ENCODE measurements around the gene KCNAB1.

Gene KCNAB1

DNA sequence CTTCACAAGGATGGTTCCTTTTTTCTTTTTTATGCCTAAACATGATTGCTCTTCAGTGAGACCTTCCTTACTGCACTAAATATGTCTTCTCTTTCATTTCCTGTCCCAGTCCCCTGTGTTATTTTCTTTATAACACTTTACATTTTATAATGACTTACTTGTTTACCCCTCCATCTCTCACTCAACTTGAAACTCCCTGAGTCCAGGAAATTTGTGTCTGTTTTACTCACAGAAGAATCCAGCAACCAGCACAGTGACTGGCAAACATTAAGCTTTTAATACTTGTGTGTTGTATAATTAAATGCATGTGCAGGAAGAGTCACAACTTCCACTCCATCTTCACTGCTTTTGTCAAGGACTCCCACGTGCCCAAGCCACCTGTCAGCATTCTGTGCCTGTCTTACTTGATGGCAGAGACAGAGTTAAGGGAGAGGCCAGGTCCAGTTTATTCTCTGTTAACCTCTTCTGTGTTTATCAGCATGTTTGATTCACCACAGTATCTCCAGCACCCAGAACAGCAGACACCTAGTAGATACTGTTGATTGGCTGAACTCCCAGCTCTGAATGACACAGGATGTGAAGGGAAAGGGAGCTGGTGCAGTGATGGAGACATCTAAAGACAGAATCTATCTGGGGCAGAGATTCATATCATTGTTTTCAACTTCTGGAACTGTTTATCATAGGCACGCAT, 391.8 kb downstream of the KCNAB1 start:
- no peak for DNase-seq

DNA sequence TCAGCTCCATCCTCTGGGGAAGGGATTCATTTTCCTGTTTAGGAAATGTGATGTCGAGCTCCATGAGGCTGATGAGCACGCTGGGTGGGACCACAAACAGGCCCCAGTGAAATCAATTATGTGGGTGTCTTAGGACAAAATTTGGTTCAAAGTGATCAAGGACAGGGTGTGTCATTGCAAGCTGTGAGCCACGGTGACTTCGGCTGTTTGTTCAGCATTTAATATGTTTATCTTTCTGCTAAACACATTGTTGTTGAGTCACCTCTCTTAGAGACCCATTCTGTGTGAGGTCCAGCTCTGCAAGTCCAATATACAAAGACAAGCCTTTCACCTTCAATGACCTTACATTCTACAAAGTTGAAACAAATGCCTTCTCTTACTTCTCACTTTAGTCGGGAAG, 393.2 kb downstream of the KCNAB1 start:
- no peak for DNase-seq

DNA sequence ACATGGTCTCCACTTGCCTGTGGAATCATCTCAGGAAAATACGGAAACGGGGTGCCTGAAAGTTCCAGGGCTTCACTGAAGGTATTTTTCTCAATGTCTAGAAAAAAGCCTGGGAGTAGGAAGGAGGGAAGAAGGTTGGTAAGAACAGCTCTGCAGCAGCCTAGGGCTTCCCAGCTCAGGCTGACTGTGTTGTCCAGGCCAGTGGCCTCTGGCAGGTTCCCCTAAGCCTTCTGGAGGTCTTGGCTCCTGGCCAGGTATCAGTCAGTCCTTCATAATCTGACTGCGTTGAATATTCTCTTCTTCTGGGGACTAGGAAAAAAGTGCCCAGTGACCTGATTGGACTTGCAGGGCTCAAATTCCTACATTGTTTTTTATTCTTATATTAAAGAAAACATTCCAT, 395.9 kb downstream of the KCNAB1 start:
- DNase-seq = no peak

DNA sequence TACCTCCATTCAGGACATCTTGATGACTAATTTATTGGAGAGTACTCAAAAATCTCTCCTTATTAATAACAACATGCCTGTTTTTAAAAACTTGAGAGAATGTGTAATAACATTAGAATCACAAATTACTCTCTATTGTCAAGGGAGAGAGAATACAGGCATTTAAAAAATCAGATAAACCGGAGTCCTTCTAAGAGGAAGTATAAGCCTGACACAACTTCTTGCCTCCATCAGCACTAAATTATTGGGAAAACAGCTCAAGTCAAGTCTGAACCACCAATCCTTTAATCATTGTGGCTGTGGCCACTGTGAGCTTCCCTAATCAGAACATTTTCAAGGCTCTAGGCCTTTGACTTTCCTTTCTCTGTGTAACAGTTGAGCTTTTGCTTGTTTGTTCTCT, 396.6 kb downstream of the KCNAB1 start:
- no peak for DNase-seq

DNA sequence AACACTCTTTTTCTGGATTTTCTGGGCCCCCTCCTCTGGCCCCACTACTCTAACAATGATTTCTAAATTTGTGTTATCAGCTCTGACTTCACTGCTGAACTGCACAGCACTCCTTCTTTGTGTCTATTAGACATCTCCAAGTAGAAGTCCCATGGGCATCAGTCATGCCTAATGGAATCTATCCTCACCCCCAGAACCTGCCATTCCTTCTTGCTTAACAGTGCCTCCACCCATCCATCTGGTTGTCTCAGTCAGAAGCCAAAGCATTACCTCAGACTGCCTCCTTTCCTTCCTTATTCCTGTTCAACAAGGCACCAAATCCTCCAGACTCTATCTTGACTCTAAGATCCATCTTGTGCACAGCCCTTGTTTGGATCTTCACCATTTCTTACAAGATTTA, 398.3 kb downstream of the KCNAB1 start:
- DNase-seq = no peak

DNA sequence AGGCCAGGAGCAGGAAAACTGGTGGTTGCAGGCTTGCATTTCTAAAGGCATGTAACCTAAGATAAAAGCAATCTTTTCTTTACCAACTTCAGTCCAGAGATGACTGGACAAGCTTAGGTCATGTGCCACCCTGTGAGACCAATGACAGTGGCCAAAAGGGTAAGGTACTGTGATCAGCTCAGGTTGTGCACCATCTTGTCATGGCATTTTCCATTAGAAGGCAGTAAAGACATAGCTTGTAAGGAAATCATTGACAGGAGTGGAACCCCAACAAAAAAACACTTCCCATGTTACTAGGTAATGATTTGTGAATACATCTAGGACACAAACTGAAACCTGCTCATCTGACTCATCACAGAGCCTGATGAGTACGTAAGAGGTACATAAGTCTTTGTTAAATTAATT, 399.4 kb downstream of the KCNAB1 start:
- DNase-seq = no peak

DNA sequence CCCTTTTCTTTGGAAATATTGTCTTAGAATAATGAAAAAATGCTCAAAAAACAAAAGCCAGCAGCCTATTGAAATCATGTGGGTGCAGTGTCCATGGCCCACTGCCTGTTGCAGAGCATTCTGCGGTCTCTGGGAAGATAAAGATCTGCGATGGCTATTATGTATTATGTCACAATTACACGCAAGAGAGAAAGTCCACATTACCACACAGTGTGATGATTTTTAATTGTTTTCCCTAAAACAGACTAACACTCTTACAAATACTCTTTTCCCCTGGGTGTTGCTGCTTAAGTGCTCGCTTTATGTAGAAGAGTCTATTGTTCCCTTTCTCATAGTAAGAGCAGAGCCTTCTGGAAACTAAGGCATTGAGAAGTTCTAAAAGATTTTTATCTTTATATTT, 402.3 kb downstream of the KCNAB1 start:
- no peak for DNase-seq

DNA sequence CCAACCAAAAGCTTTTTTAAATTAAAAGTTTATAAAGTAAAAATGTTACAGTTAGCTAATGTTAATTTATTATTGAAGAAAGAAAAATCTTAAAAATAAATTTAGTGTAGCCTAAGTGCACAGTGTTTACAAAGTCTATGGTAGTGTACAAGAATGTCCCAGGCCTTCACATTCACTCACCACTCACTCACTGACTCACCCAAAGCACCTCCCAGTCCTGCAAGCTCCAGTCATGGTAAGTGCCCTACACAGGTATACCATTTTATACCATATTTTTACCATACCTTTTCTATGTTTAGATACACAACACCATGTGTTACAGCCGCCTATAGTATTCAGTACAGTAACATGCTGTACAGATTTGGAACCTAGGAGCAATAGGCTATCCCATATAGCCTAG, 405.4 kb downstream of the KCNAB1 start:
- DNase-seq = no peak

DNA sequence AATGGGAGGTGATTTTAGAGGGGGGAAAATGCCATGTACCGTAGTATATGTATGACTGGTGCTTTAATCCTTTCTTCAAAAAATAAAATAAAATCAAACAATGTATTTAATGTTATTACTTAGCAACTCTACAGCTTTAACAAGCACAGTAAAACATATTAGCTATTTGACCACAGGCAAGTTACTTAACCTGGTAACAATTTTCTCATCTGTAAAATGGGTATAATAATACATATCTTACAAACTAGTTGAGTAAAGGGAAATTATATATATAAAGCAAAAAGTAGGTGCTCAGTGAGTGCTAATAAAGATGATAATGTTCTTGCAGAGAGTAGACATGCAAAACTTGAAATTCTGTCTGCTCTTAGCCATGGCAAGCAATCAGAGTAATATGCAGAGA, 406.7 kb downstream of the KCNAB1 start:
- DNase-seq = no peak

DNA sequence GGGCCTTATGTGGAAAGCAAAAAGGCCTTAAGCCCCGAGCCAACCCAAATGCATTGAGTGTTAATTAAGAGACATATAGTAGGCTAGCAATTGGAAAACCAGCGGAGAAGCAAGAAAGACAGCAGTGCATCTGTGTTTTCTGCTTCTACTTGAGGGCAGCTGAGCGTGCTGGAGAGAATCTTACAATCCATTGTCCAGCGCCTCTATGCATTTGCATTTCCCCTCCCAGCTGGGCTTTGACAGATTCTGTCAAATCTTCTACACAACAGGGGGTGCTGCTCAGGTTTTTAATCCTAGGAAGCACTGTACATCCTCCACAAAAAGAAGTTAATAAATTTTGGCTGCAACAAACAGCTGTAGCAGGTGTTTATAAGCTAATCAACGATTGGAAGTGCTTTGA, 410.6 kb downstream of the KCNAB1 start:
- DNase-seq = no peak

DNA sequence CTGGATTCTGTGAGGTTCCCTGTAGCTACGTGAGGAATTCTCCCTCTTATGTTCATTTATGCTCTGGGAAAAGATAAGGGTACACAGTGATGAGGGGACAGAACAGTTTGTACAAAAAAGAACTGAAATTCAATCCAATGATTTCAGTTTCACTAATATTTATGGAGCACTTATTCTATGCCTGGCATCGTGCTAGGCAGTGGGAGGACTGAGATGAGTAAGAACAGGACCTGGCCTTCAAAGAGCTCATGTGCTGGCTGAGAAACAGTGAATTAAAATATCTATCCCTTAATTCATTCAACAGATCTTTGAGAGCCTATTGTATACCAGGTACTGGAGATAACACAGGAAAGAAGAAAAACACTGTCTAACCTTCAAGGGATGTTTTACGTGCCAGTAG, 412.4 kb downstream of the KCNAB1 start:
- no peak for DNase-seq

DNA sequence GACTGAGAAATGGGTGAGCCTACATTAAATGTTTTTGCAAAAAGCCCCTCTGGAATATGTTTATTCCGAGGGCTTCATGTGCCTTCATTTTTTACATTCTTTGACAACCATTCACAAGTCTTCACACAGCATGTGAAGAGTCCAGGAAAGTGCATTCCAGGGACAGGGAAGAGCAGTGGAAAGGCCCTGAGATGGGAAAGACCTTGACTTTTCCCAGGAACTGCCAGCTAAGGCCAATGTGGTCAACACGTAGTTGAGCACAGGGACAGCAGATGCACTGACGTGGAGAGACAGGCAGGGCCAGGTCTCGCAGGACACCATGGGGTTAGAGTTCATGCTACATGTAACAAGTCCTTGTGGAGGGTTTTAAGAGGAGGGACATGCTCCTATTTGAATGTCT, 412.8 kb downstream of the KCNAB1 start:
- DNase-seq = no peak

DNA sequence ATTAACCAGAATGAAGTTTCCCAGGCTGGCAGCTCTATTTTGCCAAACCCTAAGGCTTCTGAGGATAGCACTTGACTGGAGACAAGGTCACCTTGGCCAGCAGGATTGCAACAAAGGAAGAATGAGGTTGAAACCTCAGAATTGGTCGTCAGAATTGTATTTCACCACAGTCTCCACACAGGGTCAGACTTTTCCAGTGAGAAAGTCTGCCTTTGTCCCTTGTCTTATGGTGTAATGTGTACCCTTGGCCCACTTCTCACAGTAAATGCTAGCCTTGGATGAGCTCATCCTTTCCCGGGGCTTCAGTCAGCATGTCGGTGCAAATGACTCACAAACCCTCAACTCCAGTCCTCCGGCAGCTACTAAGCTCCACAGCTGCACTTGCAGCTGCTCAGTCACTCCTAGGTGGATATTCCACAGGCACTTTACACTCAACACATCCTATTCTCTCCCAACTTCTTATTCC, 414.8 kb downstream of the KCNAB1 start:
- peak; percentile 87 for DNase-seq

DNA sequence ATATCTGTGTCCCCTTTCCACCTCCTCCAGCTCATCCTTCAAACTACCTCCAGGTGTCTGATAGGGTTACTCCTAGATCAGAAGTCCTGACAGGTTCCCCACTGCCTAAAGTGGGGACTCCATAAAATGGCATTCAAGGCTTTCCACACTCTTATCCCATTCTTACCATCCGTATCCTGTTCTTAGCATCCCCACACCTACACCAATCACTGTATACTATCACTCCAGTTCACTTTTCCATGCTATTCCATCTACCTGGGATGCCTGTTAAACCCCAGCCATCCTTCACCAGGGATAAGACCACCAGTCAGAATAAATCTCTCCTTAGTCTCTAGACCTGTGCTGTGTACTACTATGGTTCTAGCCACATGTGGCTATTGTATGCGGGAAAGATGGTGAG, 415.4 kb downstream of the KCNAB1 start:
- DNase-seq = no peak

DNA sequence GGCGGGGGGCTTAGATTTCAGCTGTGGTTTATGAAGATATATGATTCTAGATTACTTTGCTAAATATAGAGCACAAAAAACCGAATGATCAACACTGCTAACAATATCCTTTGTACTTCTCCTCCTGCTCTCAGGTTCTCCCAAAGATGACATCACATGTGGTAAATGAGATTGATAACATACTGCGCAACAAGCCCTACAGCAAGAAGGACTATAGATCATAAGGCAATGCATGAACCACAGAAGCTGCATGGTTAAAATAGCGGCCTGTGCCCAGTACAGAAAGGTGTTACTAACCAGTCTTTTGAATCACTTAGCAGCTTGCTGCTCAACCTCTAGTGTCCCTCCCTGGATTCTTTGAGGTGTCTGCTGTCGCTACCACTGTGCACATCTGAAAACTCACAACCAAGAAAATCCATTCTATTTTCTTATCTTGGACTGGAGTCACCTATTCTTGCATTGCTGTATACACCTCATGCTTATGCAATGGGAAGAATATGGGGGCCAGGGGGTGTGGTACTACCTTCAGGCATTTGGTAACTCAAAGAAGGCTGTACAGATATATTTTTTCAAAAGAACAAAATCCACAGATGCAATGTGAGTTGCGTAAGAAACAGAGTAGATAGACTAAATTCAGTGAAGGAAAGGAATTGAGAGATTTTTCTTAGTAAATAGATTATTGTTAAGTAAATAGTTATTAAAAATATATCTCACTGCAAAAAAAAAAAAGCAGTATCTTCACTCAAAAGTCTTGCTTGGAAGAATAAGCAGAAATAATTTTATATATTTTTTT, 416.3 kb downstream of the KCNAB1 start:
- DNase-seq = no peak

DNA sequence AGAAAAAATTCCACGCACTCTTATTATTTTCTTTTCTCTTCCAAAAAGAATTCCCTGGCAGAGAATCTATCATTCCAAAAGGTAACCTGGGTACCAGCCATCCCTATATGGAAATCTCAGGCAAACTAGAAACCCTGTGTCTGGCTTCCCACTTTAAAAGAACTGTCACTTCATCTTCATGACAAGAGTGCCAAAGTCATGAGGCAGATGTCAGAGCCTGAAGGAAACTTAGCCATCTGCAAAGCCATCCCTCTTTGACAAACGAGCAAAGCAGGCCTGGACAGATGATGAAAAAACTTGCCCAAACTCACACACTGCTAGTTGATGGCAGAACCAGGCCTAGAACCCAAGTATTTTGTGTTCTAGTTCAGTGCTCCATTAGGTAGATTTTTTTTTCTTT, 418.7 kb downstream of the KCNAB1 start:
- DNase-seq = no peak

DNA sequence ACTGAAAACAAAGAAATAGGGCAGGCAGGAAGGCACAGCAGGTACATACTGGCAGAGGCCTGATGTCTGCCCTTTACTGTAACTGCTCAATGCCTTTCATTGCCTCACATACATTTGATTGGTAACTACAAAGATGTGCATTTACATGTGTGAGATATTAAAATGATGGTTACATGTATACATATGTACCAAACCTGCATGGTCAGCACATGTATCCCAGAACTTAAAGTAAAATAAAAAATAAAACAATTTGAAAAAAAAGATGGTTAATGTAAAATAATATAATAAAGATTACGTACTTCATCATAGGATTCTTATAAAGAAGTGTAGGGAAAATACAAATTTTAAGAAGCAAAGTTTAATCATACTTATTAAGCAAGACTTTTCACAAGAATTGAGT, 419.4 kb downstream of the KCNAB1 start:
- DNase-seq = no peak

DNA sequence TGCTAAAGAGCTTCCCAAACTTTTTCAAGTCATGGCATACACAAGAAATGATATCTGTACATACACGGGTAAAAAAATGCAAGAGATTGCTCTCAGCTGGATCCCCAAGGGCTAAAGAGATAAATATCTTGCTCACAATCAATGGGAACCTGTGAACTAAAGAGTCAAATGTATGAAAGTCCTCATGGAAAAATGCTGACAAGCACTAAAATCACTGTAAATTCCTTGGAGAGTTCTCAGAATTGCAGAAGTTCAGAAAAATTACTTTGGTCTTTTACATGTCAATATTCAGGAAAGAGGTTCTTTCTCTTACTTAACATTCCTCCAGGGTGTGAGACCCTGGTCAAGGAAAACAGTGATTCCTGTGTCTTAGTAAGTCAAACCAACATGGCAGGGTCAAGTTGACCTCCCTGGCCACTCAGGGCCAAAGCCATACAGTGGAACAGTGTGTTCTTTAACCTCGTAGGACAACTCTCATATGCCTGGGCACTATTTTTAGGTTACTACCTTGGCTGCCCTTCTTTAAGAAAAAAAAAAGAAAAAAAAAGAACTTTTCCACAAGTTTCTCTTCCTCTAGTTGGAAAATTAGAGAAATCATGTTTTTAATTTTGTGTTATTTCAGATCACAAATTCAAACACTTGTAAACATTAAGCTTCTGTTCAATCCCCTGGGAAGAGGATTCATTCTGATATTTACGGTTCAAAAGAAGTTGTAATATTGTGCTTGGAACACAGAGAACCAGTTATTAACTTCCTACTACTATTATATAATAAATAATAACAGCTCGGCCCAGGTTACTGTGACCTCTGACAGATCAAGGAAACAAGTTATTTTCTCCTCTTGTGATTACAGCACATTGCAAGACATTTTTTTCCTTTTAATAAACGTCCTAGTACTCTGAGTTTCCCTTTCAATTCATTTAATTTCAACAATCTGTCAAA, 422.0 kb downstream of the KCNAB1 start:
- no peak for DNase-seq

DNA sequence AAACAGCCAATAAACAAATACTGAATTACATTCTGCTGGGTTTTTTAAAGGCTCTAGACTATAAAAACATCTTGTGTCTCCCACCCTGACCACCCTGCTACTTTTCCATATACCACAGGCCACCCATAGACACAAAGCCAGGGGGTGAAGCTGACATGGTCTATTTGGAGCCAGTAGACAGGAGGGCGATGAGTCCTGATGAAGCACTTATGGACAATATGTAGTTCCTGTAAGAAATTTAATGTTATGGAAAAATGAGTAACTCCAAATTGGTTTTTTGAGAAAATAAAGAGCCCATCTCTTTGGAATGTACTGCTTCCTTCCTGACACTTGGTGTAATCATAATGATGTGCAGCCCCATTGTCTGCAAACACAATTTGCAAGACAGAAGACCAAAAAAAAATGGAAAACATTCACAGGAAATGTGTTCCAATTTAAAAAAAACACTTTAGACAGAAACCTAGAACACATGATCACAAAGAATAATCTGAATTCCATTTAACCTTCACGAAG, 422.7 kb downstream of the KCNAB1 start:
- no peak for DNase-seq

DNA sequence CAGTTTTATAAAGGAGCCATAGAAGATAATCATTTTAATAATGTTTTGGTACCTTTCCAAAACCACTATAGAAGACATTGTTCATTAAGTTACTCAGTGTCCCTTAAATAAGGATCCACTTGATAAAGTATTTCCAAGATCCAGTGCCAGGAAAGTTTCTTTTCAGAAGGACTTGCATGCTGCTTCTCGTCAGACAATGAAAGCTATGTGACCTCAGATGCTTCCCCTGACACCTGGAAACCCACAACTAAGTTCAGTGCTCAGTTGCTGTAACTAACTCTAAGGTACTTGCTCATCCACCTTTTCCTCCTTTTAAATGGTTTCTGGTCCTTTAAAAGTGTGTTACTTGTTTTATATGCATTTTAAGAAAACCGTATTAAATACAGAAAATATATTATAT, 427.3 kb downstream of the KCNAB1 start:
- DNase-seq = no peak

DNA sequence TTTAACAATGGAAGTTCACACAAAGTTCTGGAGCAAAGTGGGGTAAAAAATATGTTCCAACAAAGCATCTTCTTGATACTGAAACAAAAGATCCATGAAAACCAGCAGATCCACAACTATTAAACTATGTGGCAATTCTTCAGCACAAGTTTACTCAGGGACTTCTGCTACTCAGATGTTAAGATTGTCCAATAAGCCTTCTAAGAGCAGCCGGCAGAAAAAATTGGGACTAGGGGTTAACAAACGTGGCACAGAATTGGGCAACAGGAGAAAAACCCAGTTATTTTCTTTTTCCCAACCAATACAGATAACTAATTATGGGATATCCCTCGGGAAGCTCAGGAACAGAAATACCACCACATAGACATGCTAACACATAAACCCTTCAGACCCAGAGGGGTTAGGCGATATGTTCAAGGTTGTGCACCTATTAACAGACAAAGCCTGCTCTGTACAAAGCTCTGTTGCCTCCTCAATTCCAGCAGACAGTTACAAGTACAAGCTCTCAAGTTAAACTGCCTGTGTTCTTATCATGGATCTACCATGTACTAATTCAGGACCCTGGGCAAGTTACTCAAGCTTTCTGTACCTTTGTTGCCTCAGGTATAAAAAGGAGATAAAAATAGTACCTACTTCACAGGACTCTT, 427.8 kb downstream of the KCNAB1 start:
- no peak for DNase-seq

DNA sequence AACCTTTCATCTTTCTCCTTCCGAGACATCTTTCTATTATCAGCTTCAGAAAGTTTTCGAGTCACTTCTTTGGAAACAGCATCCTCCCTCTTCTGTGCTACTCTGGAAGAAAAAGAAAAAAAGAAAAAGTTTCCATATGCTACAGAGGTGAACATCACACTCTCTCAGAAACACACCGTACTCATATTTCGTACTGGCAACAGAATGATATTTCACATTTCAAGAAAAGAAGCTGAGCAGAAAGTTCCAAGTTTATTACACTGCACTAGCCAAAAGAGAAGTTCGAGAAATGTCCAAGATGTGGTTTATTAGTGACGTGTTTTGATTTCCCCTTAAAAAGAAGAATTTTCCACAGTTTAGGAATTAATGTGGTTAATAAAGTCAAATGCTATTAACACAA, 428.5 kb downstream of the KCNAB1 start:
- DNase-seq = no peak

DNA sequence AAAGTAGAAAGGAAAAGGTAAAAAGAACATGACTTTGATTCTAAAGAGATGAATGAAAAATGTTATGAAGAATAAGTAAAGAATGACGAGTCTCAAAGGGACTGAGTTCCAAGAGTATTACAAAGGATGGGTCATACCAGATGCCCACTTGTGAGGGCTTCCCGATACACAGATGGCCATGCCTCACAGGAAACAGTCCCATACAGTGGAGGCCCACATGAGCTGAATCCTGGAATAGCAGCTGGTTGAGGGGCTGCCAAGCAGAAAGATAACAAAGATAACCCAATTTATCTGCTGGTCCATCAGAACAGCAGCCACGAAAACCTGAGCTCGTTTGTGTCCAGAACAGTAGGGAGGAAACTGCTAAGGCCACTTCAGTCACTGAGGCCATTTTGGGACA, 430.9 kb downstream of the KCNAB1 start:
- no peak for DNase-seq

Data from right hindlimb (tissue), 1 donor.